ENCODE results near the gene PRKN. TPM values are rescaled to one million over a fixed set of nuclear protein-coding genes. Genes with fewer than 3 reads are reported as not detected.

The PRKN gene
- total and polyA plus RNA-seq, 5 donors from 2014 or later, result 0.24 to 3.7 (median 2.5) TPM

- Mint-ChIP-seq H3K27ac (peak overlapping the region in 1 of 3 donors; percentile 60), H3K4me1 (peaks cover 0 to 2% (median under 1%) of the 10 kb centered on the region in 4 donors), H3K27me3 (no peaks in the 10 kb centered on the region), H3K9me3 (peaks cover 0 to 4% (median 0%) of the 10 kb centered on the region in 7 donors), H3K4me3 (no peak overlapping the region), H3K36me3 (peaks cover 5% of the 10 kb centered on the region)
- no peaks in the 10 kb centered on the region for H3K27me3 ChIP-seq (ENCODE audit: control insufficient read depth, insufficient read depth, low read length)
- DNase-seq (no peak), ATAC-seq (ENCODE audit: low read depth in 2 of 2) (no peak)
- H3K27ac ChIP-seq (ENCODE audit: insufficient read depth, low read length, poor library complexity, severe bottlenecking), result no peak overlapping the region
- H3K9me3 ChIP-seq (ENCODE audit: control insufficient read depth in 2 of 2, low read length in 2 of 2), result no peaks in the 10 kb centered on the region
- H3K4me3 ChIP-seq (ENCODE audit: low read depth, low read length), result no peak overlapping the region
- no peaks in the 10 kb centered on the region for H3K4me1 ChIP-seq (ENCODE audit: control insufficient read depth, insufficient read depth, low read length, poor library complexity, severe bottlenecking)
- H3K36me3 ChIP-seq (ENCODE audit: control insufficient read depth, insufficient read depth, low read length), result no peaks in the 10 kb centered on the region
These were observed 16.6 kb downstream of the PRKN start for GRCh38 chr6:162710936-162711335.

GRCh38 chr6:162710419-162710818, 17.1 kb downstream of the PRKN start:
- H3K4me3 Mint-ChIP-seq, result no peak overlapping the region
- no peak overlapping the region for H3K27ac ChIP-seq (ENCODE audit: insufficient read depth, low read length, poor library complexity, severe bottlenecking)

GRCh38 chr6:162709431-162709830, 18.1 kb downstream of the PRKN start:
- Histone ChIP-seq H3K4me3 (ENCODE audit: low read depth, low read length) (no peak overlapping the region), H3K36me3 (ENCODE audit: control insufficient read depth, insufficient read depth, low read length) (no peaks in the 10 kb centered on the region), H3K27ac (ENCODE audit: insufficient read depth, low read length, poor library complexity, severe bottlenecking) (no peak overlapping the region), H3K27me3 (ENCODE audit: control insufficient read depth, insufficient read depth, low read length) (no peaks in the 10 kb centered on the region), H3K9me3 (ENCODE audit: control insufficient read depth in 2 of 2, low read length in 2 of 2) (no peaks in the 10 kb centered on the region), H3K4me1 (ENCODE audit: control insufficient read depth, insufficient read depth, low read length, poor library complexity, severe bottlenecking) (no peaks in the 10 kb centered on the region)
- DNase-seq (no peak), ATAC-seq (ENCODE audit: low read depth in 2 of 2) (no peak)
- Mint-ChIP-seq H3K9me3 (no peaks in the 10 kb centered on the region), H3K27me3 (no peaks in the 10 kb centered on the region), H3K4me1 (peaks cover 0 to 2% (median under 1%) of the 10 kb centered on the region in 4 donors), H3K27ac (no peak overlapping the region), H3K4me3 (no peak overlapping the region), H3K36me3 (peaks cover 5% of the 10 kb centered on the region)

More at GRCh38 chr6:162710419-162710818, 17.1 kb downstream of the PRKN start:
- no peaks in the 10 kb centered on the region for H3K27me3 Mint-ChIP-seq
- H3K4me1 ChIP-seq (ENCODE audit: control insufficient read depth, insufficient read depth, low read length, poor library complexity, severe bottlenecking), result no peaks in the 10 kb centered on the region
- no peaks in the 10 kb centered on the region for H3K9me3 Mint-ChIP-seq
- H3K36me3 ChIP-seq (ENCODE audit: control insufficient read depth, insufficient read depth, low read length), result no peaks in the 10 kb centered on the region
- no peaks in the 10 kb centered on the region for H3K27me3 ChIP-seq (ENCODE audit: control insufficient read depth, insufficient read depth, low read length)
- peaks cover 5% of the 10 kb centered on the region for H3K36me3 Mint-ChIP-seq
- DNase-seq (no peak), ATAC-seq (ENCODE audit: low read depth in 2 of 2) (no peak)
- H3K4me3 ChIP-seq (ENCODE audit: low read depth, low read length), result no peak overlapping the region
- H3K27ac Mint-ChIP-seq, result no peak overlapping the region
- H3K9me3 ChIP-seq (ENCODE audit: control insufficient read depth in 2 of 2, low read length in 2 of 2), result no peaks in the 10 kb centered on the region
- peaks cover 0 to 2% (median under 1%) of the 10 kb centered on the region in 4 donors for H3K4me1 Mint-ChIP-seq

- H3K27me3 ChIP-seq (ENCODE audit: control insufficient read depth, insufficient read depth, low read length), result no peaks in the 10 kb centered on the region
- no peaks in the 10 kb centered on the region for H3K4me1 ChIP-seq (ENCODE audit: control insufficient read depth, insufficient read depth, low read length, poor library complexity, severe bottlenecking)
- H3K4me1 Mint-ChIP-seq, result peaks cover 0 to 2% (median under 1%) of the 10 kb centered on the region in 4 donors
- H3K27ac ChIP-seq (ENCODE audit: insufficient read depth, low read length, poor library complexity, severe bottlenecking), result no peak overlapping the region
- no peaks in the 10 kb centered on the region for H3K9me3 Mint-ChIP-seq
- no peak overlapping the region for H3K4me3 Mint-ChIP-seq
- H3K27me3 Mint-ChIP-seq, result no peaks in the 10 kb centered on the region
- no peaks in the 10 kb centered on the region for H3K9me3 ChIP-seq (ENCODE audit: control insufficient read depth in 2 of 2, low read length in 2 of 2)
- no peak overlapping the region for H3K4me3 ChIP-seq (ENCODE audit: low read depth, low read length)
- DNase-seq (no peak), ATAC-seq (ENCODE audit: low read depth in 2 of 2) (no peak)
- no peaks in the 10 kb centered on the region for H3K36me3 ChIP-seq (ENCODE audit: control insufficient read depth, insufficient read depth, low read length)
- peaks cover 5% of the 10 kb centered on the region for H3K36me3 Mint-ChIP-seq
- H3K27ac Mint-ChIP-seq, result no peak overlapping the region
These were observed 18.6 kb downstream of the PRKN start for GRCh38 chr6:162708971-162709370.

GRCh38 chr6:162706232-162706631, 21.3 kb downstream of the PRKN start:
- Mint-ChIP-seq H3K4me1 (peaks cover 0 to 2% (median under 1%) of the 10 kb centered on the region in 4 donors), H3K27me3 (peaks cover 4% of the 10 kb centered on the region), H3K27ac (no peak overlapping the region), H3K36me3 (no peaks in the 10 kb centered on the region), H3K9me3 (no peaks in the 10 kb centered on the region), H3K4me3 (no peak overlapping the region)
- Histone ChIP-seq H3K27me3 (ENCODE audit: control insufficient read depth, insufficient read depth, low read length) (no peaks in the 10 kb centered on the region), H3K4me1 (ENCODE audit: control insufficient read depth, insufficient read depth, low read length, poor library complexity, severe bottlenecking) (no peaks in the 10 kb centered on the region), H3K27ac (ENCODE audit: insufficient read depth, low read length, poor library complexity, severe bottlenecking) (no peak overlapping the region), H3K4me3 (ENCODE audit: low read depth, low read length) (no peak overlapping the region), H3K9me3 (ENCODE audit: control insufficient read depth in 2 of 2, low read length in 2 of 2) (no peaks in the 10 kb centered on the region), H3K36me3 (ENCODE audit: control insufficient read depth, insufficient read depth, low read length) (no peaks in the 10 kb centered on the region)
- DNase-seq, result no peak
- ATAC-seq (ENCODE audit: low read depth in 2 of 2), result no peak

GRCh38 chr6:162705736-162706135, 21.8 kb downstream of the PRKN start:
- Histone ChIP-seq H3K27me3 (ENCODE audit: control insufficient read depth, insufficient read depth, low read length) (no peaks in the 10 kb centered on the region), H3K4me1 (ENCODE audit: control insufficient read depth, insufficient read depth, low read length, poor library complexity, severe bottlenecking) (no peaks in the 10 kb centered on the region), H3K36me3 (ENCODE audit: control insufficient read depth, insufficient read depth, low read length) (no peaks in the 10 kb centered on the region), H3K27ac (ENCODE audit: insufficient read depth, low read length, poor library complexity, severe bottlenecking) (no peak overlapping the region), H3K9me3 (ENCODE audit: control insufficient read depth in 2 of 2, low read length in 2 of 2) (no peaks in the 10 kb centered on the region), H3K4me3 (ENCODE audit: low read depth, low read length) (no peak overlapping the region)
- Mint-ChIP-seq H3K4me1 (peaks cover 0 to 2% (median under 1%) of the 10 kb centered on the region in 4 donors), H3K9me3 (no peaks in the 10 kb centered on the region), H3K4me3 (no peak overlapping the region), H3K27me3 (peaks cover 4% of the 10 kb centered on the region), H3K36me3 (no peaks in the 10 kb centered on the region), H3K27ac (no peak overlapping the region)
- ATAC-seq (ENCODE audit: low read depth in 2 of 2) (no peak), DNase-seq (no peak)

GRCh38 chr6:162704001-162704400, 23.6 kb downstream of the PRKN start:
- H3K4me3 ChIP-seq (ENCODE audit: low read depth, low read length), result no peak overlapping the region
- DNase-seq (no peak), ATAC-seq (ENCODE audit: low read depth in 2 of 2) (no peak)
- H3K27me3 ChIP-seq (ENCODE audit: control insufficient read depth, insufficient read depth, low read length), result no peaks in the 10 kb centered on the region
- H3K4me1 Mint-ChIP-seq, result peaks cover 0 to 2% (median under 1%) of the 10 kb centered on the region in 4 donors
- no peaks in the 10 kb centered on the region for H3K36me3 ChIP-seq (ENCODE audit: control insufficient read depth, insufficient read depth, low read length)
- no peaks in the 10 kb centered on the region for H3K9me3 Mint-ChIP-seq
- H3K4me1 ChIP-seq (ENCODE audit: control insufficient read depth, insufficient read depth, low read length, poor library complexity, severe bottlenecking), result no peaks in the 10 kb centered on the region
- H3K27me3 Mint-ChIP-seq, result peaks cover 4% of the 10 kb centered on the region
- no peak overlapping the region for H3K27ac Mint-ChIP-seq
- H3K36me3 Mint-ChIP-seq, result no peaks in the 10 kb centered on the region
- no peak overlapping the region for H3K27ac ChIP-seq (ENCODE audit: insufficient read depth, low read length, poor library complexity, severe bottlenecking)
- no peak overlapping the region for H3K4me3 Mint-ChIP-seq
- no peaks in the 10 kb centered on the region for H3K9me3 ChIP-seq (ENCODE audit: control insufficient read depth in 2 of 2, low read length in 2 of 2)

- DNase-seq, result no peak
- no peaks in the 10 kb centered on the region for H3K36me3 Mint-ChIP-seq
- Histone ChIP-seq H3K9me3 (ENCODE audit: control insufficient read depth in 2 of 2, low read length in 2 of 2) (no peaks in the 10 kb centered on the region), H3K36me3 (ENCODE audit: control insufficient read depth, insufficient read depth, low read length) (no peaks in the 10 kb centered on the region), H3K27ac (ENCODE audit: insufficient read depth, low read length, poor library complexity, severe bottlenecking) (no peak overlapping the region), H3K27me3 (ENCODE audit: control insufficient read depth, insufficient read depth, low read length) (no peaks in the 10 kb centered on the region), H3K4me3 (ENCODE audit: low read depth, low read length) (no peak overlapping the region), H3K4me1 (ENCODE audit: control insufficient read depth, insufficient read depth, low read length, poor library complexity, severe bottlenecking) (no peaks in the 10 kb centered on the region)
- H3K4me3 Mint-ChIP-seq, result no peak overlapping the region
- H3K9me3 Mint-ChIP-seq, result no peaks in the 10 kb centered on the region
- no peak for ATAC-seq (ENCODE audit: low read depth in 2 of 2)
- H3K27me3 Mint-ChIP-seq, result peaks cover 4% of the 10 kb centered on the region
- H3K27ac Mint-ChIP-seq, result no peak overlapping the region
- peaks cover 0 to 2% (median under 1%) of the 10 kb centered on the region in 4 donors for H3K4me1 Mint-ChIP-seq
These were observed 25.1 kb downstream of the PRKN start for GRCh38 chr6:162702446-162702845.
